Ectodermal cell (in vitro differentiated cells): ENCODE data around the gene MT1G. TPM values are rescaled to one million over a fixed set of nuclear protein-coding genes. Genes with fewer than 3 reads are reported as not detected.
"Not testable (repeated sequence)": the region's sequence is repeated elsewhere in the genome, so short reads cannot be mapped to it uniquely, and the experiment has no call there.

Experiments
- H3K27ac ChIP-seq: 2 replicates; pipeline ENCODE4 v1.7.0; 2013; ENCODE audit warnings: mild to moderate bottlenecking, low read depth, low read length; ENCODE audit not compliant: insufficient read depth, poor library complexity, severe bottlenecking
- H3K27me3 ChIP-seq: 2 replicates; pipeline ENCODE4 v1.7.0; 2013; ENCODE audit warnings: mild to moderate bottlenecking, low read length; ENCODE audit not compliant: insufficient read depth, control insufficient read depth, poor library complexity, severe bottlenecking
- H3K36me3 ChIP-seq: one replicate; pipeline ENCODE4 v1.7.0; 2013; ENCODE audit warnings: low read length; ENCODE audit not compliant: control insufficient read depth, insufficient read depth
- H3K4me1 ChIP-seq: one replicate; pipeline ENCODE4 v1.7.0; 2013; ENCODE audit warnings: low read length; ENCODE audit not compliant: control insufficient read depth, insufficient read depth
- H3K4me3 ChIP-seq: 2 replicates; pipeline ENCODE4 v1.7.0; 2013; ENCODE audit warnings: low read depth, low read length, control low read depth; ENCODE audit not compliant: insufficient read depth
- H3K9me3 ChIP-seq: 2 replicates; pipeline ENCODE4 v1.7.0; 2013; ENCODE audit warnings: mild to moderate bottlenecking, low read length, moderate library complexity; ENCODE audit not compliant: control insufficient read depth
- WGBS, 2 experiments: methylation state at CpG; one replicate each; pipeline ENCODE4 v1.1.7; 2013; ENCODE audit warnings: missing lambda C conversion rate in 2 of 2; 5-methylcytosine and 5-hydroxymethylcytosine counted together
- polyA plus RNA-seq, 4 experiments: library from polyadenylated mRNA; stranded (reverse); fragments of 50-300 nt; gene quantifications; one replicate each; pipeline ENCODE4 v1.2.3, GENCODE V29; 2013

MT1G gene
- 2.4 TPM for polyA plus RNA-seq (2013, experiment 1 of 4)
- polyA plus RNA-seq (2013, experiment 2 of 4): not detected
- 1.7 TPM for polyA plus RNA-seq (2013, experiment 3 of 4)
- polyA plus RNA-seq (2013, experiment 4 of 4): 1.9 TPM

DNA sequence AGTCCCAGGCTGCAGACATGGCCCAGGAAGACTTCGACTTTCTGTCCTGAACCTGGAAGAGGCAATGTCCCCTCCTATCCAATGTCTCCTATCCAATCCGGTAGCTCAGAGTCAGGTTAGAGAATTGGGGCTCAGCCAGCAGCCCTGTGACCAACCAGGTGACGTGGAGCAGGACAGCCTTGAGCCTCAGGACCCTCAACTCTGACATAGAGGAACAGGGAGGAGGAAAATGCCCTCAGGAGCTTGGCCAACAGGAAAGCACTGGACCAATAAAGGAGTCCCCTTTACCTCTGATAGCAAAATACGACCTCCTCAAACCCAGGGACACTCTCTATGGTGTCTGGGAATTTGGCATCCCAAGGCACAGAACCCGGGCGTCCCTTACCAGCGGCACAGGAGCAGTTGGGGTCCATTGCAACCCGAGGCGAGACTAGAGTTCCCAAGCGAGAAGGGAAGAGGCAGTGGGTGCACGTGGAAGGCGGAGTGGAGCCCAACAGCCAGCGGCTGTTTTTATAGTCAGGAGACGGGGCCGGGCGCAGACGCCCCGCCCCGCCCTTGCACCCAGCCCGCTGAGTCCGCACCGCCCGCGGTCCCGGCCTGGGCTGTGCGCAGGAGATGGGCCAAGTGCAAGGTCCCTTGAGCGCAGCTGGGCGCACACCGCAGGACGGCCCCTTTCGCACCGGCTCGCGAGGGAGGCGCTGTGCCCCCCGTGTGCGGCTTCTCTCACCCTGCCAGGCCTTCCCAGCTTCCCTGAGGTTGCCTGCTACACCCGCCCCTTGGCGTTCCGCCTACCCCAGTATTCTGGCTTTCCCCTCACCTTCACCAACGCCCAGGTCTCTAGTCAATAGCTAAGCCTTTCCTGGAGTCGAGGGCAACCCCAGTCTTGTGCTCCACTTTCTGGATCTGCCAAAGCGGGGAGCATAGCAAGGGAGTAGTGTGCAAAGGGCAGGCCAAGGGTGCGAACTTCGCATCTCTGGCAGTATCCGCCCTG lies at the start of gene MT1G:
Gene MT1G, minus strand, starts transcription at position 485 of the 991 bp plus-strand sequence. Its CDS starts 72 bp downstream, at position 413.
- Histone ChIP-seq H3K27me3 (peaks cover 100% of the 10 kb centered on the region), H3K36me3 (no peaks in the 10 kb centered on the region), H3K4me1 (peaks cover 3% of the 10 kb centered on the region), H3K4me3 (no peak within 1 kb of the TSS), H3K9me3 (no peaks in the 10 kb centered on the region), H3K27ac (no peak within 1 kb of the TSS)
- 16 to 17% methylated on average over 46 of the region's 46 CpGs for WGBS, 2 experiments

DNA sequence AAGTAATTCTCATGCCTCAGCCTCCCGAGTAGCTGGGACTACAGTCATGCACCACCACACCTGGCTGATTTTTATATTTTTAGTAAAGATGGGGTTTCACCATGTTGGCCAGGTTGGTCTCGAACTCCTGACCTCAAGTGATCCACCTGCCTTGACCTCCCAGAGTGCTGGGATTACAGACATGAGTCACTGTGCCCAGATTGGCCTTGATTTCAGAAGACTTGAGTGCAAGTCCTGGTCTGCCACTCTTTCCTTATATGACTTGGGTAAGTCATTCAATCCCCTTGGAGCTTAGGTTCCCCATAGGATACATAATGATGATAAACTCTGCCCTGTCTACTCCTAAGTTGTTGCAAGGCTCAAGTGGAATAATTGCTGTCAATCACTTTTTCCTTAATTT lies 49.7 kb upstream of the MT1G start:
- H3K9me3 ChIP-seq, H3K36me3 ChIP-seq, H3K27ac ChIP-seq, H3K4me1 ChIP-seq, H3K27me3 ChIP-seq, H3K4me3 ChIP-seq: not testable (repeated sequence)
- 81 to 94% methylated on average over 2 of the region's 2 CpGs for WGBS, 2 experiments

DNA sequence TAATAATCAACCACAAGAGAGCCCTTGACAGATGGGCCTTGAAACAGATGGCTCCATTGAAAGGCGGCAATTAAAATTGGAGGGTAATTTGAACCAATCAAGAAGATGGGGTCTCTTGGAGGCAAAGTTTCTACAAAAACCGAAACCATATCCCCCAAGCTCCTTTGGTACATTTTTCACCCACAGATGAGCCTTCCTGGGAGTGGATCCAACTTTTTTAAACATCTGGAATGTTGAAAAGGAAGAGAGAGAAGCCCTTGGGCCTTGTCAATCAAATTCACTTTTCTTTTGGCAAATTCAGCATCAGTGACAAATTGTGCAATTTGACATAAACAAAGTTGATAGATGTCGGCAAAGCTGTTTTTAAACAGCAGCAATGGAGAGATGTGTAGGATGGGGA lies 48.9 kb upstream of the MT1G start:
- Histone ChIP-seq H3K4me1 (no peaks in the 10 kb centered on the region), H3K27ac (no peak overlapping the region), H3K36me3 (no peaks in the 10 kb centered on the region), H3K9me3 (no peaks in the 10 kb centered on the region), H3K4me3 (no peak overlapping the region), H3K27me3 (peaks cover 4% of the 10 kb centered on the region)
- WGBS, 2 experiments: 90 to 95% methylated on average over 2 to 3 of the region's 3 CpGs

DNA sequence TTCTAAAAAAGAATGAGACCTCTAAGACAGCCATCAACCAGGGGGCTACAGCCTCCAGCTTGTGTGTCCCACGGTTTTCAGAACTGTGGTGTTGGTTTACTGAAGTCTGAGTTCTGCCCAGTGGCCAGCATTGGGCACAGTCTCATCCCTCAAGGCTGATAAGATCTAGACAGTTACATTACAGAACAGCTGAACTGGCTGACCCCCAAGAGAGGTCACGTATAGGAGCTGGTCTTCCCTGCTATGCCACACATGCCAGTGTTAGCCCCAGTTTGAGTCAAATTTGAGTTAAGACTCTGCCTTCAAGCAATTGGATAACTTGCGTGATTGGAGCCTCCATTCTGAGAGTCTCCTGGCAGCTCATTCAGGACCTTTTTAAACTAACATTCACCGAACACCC lies 47.3 kb upstream of the MT1G start:
- H3K27ac ChIP-seq: no peak overlapping the region
- H3K4me3 ChIP-seq: no peak overlapping the region
- no peaks in the 10 kb centered on the region for H3K9me3 ChIP-seq
- no peaks in the 10 kb centered on the region for H3K4me1 ChIP-seq
- H3K27me3 ChIP-seq: peaks cover 4% of the 10 kb centered on the region
- H3K36me3 ChIP-seq: no peaks in the 10 kb centered on the region
- 82 to 88% methylated on average over 4 of the region's 4 CpGs for WGBS, 2 experiments

DNA sequence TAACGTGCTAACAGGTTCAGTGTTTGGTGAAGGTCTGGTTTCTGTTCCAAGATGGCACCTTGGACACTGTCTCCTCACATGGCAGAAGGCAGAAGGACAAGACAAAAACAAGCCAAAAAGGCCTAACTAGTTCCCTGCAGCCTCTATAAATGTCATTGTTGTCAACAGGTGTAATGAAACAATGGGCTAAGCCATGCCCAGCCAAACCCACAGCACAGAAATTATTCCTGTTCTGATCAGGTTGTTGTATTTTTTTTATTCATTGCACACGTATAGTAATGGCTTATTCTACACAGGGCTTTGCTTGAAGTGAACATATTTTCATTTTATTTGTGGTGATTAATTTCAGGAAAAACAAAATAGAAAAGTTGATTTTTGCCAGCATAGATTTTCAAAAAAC lies 45.9 kb upstream of the MT1G start:
- no peaks in the 10 kb centered on the region for H3K4me1 ChIP-seq
- no peaks in the 10 kb centered on the region for H3K9me3 ChIP-seq
- no peak overlapping the region for H3K4me3 ChIP-seq
- H3K27ac ChIP-seq: no peak overlapping the region
- no peaks in the 10 kb centered on the region for H3K36me3 ChIP-seq
- no peaks in the 10 kb centered on the region for H3K27me3 ChIP-seq
- WGBS, 2 experiments: 91 to 94% methylated on average over 2 of the region's 2 CpGs

DNA sequence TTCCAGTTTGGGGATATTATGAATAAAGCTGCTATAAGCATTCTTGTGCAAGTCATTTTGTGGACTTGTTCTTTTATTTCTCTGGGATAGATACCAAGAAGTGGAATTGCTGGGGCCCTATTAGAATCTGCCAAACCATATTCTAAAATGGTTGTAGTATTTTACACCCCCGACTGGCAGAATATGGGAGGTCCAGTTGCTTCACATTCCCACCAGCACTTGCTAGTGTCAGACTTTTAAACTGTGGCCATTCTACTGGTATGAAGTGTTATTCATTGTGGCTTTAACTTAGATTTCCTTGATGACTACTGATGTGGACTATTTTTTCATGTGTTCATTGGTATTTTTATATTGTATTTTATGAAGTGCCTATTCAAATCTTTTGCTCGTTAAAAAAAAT lies 44.0 kb upstream of the MT1G start:
- H3K27me3 ChIP-seq: no peaks in the 10 kb centered on the region
- H3K4me1 ChIP-seq: no peaks in the 10 kb centered on the region

DNA sequence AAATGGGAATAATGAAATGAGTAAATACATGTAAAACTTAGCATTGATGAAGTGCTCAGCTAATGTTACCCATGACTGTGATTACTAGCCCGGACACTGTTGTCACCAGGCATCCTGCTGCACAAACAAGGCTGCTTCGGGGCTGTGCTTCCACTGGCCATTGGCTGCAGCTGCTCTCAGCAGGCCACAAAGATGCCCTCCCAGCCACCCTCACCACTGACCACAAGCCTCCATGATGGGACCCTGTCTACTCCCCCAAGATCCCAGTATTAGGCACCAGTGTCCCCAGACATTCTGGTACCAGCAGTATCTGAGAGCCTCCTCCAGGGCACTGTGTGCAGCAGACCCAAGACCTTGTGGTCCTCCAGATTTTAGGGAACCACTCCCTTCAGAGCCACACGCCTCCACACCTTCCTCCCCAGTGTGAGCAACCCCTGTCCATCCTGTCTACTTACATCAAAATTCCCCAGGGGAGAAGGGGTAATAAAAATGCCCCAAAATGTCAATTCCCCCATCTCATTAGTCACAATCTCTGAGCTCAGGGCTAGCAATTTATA lies 42.4 kb upstream of the MT1G start:
- 80 to 90% methylated on average over 3 of the region's 3 CpGs for WGBS, 2 experiments
- no peaks in the 10 kb centered on the region for H3K36me3 ChIP-seq

More for the DNA sequence above, 44.0 kb upstream of the MT1G start:
- Histone ChIP-seq H3K4me3 (no peak overlapping the region), H3K27ac (no peak overlapping the region), H3K9me3 (no peaks in the 10 kb centered on the region), H3K36me3 (no peaks in the 10 kb centered on the region)
- 94 to 95% methylated on average over 2 of the region's 2 CpGs for WGBS, 2 experiments

DNA sequence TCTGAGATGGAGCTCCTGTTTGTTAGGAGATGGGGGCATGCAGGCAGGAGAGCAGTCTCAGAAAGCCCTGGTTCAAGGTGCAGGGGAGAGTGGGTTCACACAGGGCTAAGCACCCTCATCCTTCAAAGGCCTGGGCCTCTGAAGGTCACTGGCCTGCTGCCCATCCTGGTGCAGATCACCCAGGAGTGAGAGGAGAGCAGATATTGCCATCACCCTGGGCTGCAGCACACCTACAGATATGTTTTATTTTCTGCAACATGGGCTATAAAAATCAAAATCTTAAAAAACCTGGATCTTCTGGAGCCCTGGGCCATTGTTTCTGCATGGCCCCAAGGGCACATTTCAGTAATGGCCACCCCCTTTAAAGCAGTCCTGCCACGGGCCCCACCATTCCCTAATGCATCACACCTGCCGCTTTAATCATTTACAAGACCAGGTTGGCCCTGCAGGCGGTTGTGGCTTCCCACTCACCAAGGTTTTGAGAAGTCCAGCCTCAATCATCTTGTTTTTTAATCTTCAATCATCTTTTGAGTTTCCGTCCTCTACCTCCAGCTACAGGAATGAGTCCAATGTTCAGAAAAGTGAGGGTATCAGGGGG lies 41.7 kb upstream of the MT1G start:
- Histone ChIP-seq H3K4me3 (no peak overlapping the region), H3K27ac (no peak overlapping the region), H3K27me3 (no peaks in the 10 kb centered on the region), H3K4me1 (no peaks in the 10 kb centered on the region), H3K9me3 (no peaks in the 10 kb centered on the region), H3K36me3 (no peaks in the 10 kb centered on the region)
- WGBS, 2 experiments: 79 to 88% methylated on average over 3 to 4 of the region's 4 CpGs

More for the DNA sequence above, 42.4 kb upstream of the MT1G start:
- H3K4me3 ChIP-seq: no peak overlapping the region
- H3K4me1 ChIP-seq: no peaks in the 10 kb centered on the region
- H3K27me3 ChIP-seq: no peaks in the 10 kb centered on the region
- no peak overlapping the region for H3K27ac ChIP-seq
- H3K9me3 ChIP-seq: no peaks in the 10 kb centered on the region

DNA sequence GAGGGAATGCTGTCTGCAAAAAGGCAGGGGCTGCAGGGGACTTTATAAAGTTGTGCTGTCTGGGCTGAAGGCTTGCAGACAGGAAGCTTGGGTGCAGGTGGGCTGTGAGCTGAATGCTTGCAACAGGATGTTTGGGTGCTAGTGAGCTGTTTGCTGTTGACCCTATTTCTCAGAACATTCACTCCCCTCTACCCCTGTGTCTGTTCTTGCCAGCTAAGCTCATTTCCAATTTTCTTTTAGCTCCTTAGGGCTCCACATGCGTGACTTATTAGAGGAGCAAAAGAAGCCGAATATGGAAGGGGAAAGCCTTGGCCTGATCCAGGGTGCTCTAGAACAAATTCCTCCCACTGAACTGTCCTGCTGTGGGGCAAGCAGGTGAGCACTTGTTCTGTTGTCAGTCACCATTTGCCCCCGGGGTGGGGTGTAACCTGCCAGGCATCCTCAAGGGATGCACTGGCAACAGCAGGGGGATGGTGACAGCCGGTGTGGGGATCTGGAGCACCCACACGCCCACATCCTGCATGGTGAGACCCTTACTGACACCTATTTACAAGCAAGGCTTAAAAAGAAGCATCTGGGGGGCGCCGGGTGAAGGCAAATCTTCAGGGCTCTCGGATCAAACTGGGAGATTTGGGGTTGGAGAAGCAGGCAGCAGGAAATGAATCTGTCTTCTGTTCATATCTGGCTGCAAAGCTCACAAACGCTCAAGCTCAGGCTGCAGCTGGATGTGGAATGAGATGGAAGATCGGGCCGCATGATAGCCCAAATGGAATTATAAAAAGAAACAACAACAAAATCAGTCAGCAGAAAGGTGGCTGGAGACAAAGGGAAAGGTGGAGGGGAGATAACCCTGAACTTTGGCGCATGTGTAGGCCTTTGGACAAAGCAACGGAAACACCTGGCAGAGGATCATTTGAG lies 40.9 kb upstream of the MT1G start:
- Histone ChIP-seq H3K27me3 (no peaks in the 10 kb centered on the region), H3K27ac (no peak overlapping the region), H3K9me3 (no peaks in the 10 kb centered on the region), H3K4me3 (no peak overlapping the region), H3K4me1 (no peaks in the 10 kb centered on the region), H3K36me3 (no peaks in the 10 kb centered on the region)
- 87% methylated on average over 11 to 13 of the region's 13 CpGs for WGBS, 2 experiments
